HepG2 (cell line): Measurements from ENCODE around the gene GJB6. TPM values are rescaled to one million over a fixed set of nuclear protein-coding genes. Genes with fewer than 3 reads are reported as not detected.

Source experiments
- TCF12 ChIP-seq, 2 experiments: fragments of 450-650 bp in 1 of 2; sonication (generic) in 1 of 2; formaldehyde crosslinking in 1 of 2; IDR thresholded peaks; 2 replicates each; pipeline versions ENCODE4 v1.6.1 to v1.8.0; 2017 to 2022; ENCODE audit warnings: antibody characterized with exemption in 1 of 2, mild to moderate bottlenecking in 1 of 2, missing genetic modification reagents in 1 of 2, moderate library complexity in 1 of 2
- ZNF17 ChIP-seq: sonication (generic); formaldehyde crosslinking; IDR thresholded peaks from 2 replicates; pipeline ENCODE4 v1.5.0; 2020; ENCODE audit warnings: mild to moderate bottlenecking, missing genetic modification reagents
- polyA plus RNA-seq, 8 experiments: library from polyadenylated mRNA; depleted of rRNA in 3 of 8; stranded (reverse) in 7 of 8; unstranded in 1 of 8; fragments of >200 nt; fragmentation: Illumina TruSeq in 4 of 8; extraction: Trizol in 4 of 8; gene quantifications; 2 replicates each; pipeline versions ENCODE4 v1.2.1 to v1.2.3, GENCODE V29; 2011 to 2016; ENCODE audit warnings: low read depth in 4 of 8, missing spikeins in 1 of 8, mixed read lengths in 1 of 8; ENCODE audit not compliant: insufficient read depth in 1 of 8
- total RNA-seq, 5 experiments: library from RNA; depleted of rRNA; stranded (reverse); fragments of >200 nt; fragmentation: Illumina TruSeq; extraction: Trizol; gene quantifications; 2 replicates each; pipeline ENCODE4 v1.2.3, GENCODE V29; 2016; ENCODE audit warnings: low read depth in 1 of 5
- TF ChIP-seq, protein P1 (sequence below): IDR thresholded peaks from 2 replicates; pipeline ENCODE4 v1.6.1; 2012; ENCODE audit warnings: low read length, improper control_type of control experiment
- TF ChIP-seq, protein P2 (sequence below): sonication (generic); formaldehyde crosslinking; IDR thresholded peaks from 2 replicates; pipeline ENCODE4 v1.5.1; 2020; ENCODE audit warnings: mild to moderate bottlenecking, missing genetic modification reagents, moderate library complexity

Gene GJB6
- total and polyA plus RNA-seq, 2 of the 13 experiments (the other 11 are each of a cell fraction or from before 2014, with no cell fraction given): not detected

DNA sequence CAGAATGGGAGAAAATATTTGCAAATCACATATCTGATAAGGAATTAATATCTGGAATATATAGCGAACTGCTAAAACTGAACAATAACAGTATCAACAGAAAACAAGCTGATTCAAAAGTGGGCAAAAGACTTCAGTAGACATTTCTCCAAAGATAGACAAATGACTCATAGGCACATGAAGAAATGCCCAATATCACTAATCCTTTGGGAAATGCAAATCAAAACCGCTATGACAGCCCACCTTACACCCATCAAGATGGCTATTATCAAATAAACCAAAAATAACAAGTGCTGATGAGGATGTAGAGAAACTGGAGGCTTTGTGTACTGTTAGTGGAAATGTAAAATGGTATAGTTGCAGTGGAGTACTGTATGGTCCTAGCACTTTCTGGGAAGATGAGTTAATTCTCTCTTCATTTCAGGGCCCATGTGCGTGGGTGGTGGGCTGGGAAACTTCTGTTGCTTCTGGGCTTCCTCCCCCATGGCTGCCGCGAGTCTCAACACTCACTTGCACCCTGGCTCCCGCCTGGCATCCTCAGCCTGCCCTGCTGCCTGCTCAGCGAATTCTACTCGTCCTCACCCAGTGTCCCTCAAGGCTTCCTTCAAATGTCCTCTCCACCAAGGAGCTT is 58.9 kb downstream of the GJB6 start (continued):
- TF ChIP-seq, protein P1, sequence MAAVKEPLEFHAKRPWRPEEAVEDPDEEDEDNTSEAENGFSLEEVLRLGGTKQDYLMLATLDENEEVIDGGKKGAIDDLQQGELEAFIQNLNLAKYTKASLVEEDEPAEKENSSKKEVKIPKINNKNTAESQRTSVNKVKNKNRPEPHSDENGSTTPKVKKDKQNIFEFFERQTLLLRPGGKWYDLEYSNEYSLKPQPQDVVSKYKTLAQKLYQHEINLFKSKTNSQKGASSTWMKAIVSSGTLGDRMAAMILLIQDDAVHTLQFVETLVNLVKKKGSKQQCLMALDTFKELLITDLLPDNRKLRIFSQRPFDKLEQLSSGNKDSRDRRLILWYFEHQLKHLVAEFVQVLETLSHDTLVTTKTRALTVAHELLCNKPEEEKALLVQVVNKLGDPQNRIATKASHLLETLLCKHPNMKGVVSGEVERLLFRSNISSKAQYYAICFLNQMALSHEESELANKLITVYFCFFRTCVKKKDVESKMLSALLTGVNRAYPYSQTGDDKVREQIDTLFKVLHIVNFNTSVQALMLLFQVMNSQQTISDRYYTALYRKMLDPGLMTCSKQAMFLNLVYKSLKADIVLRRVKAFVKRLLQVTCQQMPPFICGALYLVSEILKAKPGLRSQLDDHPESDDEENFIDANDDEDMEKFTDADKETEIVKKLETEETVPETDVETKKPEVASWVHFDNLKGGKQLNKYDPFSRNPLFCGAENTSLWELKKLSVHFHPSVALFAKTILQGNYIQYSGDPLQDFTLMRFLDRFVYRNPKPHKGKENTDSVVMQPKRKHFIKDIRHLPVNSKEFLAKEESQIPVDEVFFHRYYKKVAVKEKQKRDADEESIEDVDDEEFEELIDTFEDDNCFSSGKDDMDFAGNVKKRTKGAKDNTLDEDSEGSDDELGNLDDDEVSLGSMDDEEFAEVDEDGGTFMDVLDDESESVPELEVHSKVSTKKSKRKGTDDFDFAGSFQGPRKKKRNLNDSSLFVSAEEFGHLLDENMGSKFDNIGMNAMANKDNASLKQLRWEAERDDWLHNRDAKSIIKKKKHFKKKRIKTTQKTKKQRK: no peak
- TF ChIP-seq ZNF17 (CRISPR knock-in tag) (no peak), TCF12 (IDR thresholded peaks at IDR 0.05) (no peak), TCF12 (CRISPR knock-in tag; IDR thresholded peaks at IDR 0.05) (no peak)
- TF ChIP-seq, protein P2, sequence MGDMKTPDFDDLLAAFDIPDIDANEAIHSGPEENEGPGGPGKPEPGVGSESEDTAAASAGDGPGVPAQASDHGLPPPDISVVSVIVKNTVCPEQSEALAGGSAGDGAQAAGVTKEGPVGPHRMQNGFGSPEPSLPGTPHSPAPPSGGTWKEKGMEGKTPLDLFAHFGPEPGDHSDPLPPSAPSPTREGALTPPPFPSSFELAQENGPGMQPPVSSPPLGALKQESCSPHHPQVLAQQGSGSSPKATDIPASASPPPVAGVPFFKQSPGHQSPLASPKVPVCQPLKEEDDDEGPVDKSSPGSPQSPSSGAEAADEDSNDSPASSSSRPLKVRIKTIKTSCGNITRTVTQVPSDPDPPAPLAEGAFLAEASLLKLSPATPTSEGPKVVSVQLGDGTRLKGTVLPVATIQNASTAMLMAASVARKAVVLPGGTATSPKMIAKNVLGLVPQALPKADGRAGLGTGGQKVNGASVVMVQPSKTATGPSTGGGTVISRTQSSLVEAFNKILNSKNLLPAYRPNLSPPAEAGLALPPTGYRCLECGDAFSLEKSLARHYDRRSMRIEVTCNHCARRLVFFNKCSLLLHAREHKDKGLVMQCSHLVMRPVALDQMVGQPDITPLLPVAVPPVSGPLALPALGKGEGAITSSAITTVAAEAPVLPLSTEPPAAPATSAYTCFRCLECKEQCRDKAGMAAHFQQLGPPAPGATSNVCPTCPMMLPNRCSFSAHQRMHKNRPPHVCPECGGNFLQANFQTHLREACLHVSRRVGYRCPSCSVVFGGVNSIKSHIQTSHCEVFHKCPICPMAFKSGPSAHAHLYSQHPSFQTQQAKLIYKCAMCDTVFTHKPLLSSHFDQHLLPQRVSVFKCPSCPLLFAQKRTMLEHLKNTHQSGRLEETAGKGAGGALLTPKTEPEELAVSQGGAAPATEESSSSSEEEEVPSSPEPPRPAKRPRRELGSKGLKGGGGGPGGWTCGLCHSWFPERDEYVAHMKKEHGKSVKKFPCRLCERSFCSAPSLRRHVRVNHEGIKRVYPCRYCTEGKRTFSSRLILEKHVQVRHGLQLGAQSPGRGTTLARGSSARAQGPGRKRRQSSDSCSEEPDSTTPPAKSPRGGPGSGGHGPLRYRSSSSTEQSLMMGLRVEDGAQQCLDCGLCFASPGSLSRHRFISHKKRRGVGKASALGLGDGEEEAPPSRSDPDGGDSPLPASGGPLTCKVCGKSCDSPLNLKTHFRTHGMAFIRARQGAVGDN: no peak

Other genes starting within 250 kb of the GJB6 start
- 0.03 and 0.04 TPM in 2 replicates for gene GJA3, start 71.3 kb downstream of the GJB6 start, total RNA-seq (2016; rRNA removed; fragmentation: Illumina TruSeq; extraction: Trizol)
- gene GJA3, start 71.3 kb downstream of the GJB6 start, polyA plus RNA-seq (2011; rRNA removed): 0.01 and 0.04 TPM in 2 replicates
- gene GJB2, start 39.4 kb downstream of the GJB6 start, total RNA-seq (2016; rRNA removed; fragmentation: Illumina TruSeq; extraction: Trizol): 0.18 TPM in 1 of 2 replicates, not detected in the other
- 0.08 and 0.15 TPM in 2 replicates for gene GJB2, start 39.4 kb downstream of the GJB6 start, polyA plus RNA-seq (2011; rRNA removed)